NK-92 treated with Interleukin-12 subunit alpha and Interleukin-12 subunit beta, amount 100 ng/mL, for 24 hours (cell line): ENCODE data around the gene MACROD2.

ENCODE experiments used
- DNase-seq: peaks from one replicate; lab custom pipeline; 2025; lab: John Stamatoyannopoulos, UW

The MACROD2 gene

GRCh38 chr20:15918631-15919030 lies 1923.3 kb downstream of the MACROD2 start:
- DNase-seq = no peak

GRCh38 chr20:15919118-15919517 lies 1923.8 kb downstream of the MACROD2 start:
- no peak for DNase-seq

- no peak for DNase-seq
Observed at GRCh38 chr20:15921930-15922329, 1926.6 kb downstream of the MACROD2 start.

- no peak for DNase-seq
Observed at GRCh38 chr20:15922556-15922955, 1927.2 kb downstream of the MACROD2 start.

GRCh38 chr20:15923030-15923776 lies 1927.9 kb downstream of the MACROD2 start:
- no peak for DNase-seq

- no peak for DNase-seq
Observed at GRCh38 chr20:15924556-15924955, 1929.2 kb downstream of the MACROD2 start.

GRCh38 chr20:15925376-15925775 lies 1930.1 kb downstream of the MACROD2 start:
- no peak for DNase-seq

- no peak for DNase-seq
Observed at GRCh38 chr20:15927893-15928650, 1932.8 kb downstream of the MACROD2 start.

GRCh38 chr20:15928946-15929345 lies 1933.6 kb downstream of the MACROD2 start:
- no peak for DNase-seq

GRCh38 chr20:15930311-15931305 lies 1935.3 kb downstream of the MACROD2 start:
- no peak for DNase-seq

- no peak for DNase-seq
Observed at GRCh38 chr20:15931897-15932296, 1936.6 kb downstream of the MACROD2 start.

GRCh38 chr20:15937179-15937578 lies 1941.9 kb downstream of the MACROD2 start:
- DNase-seq = no peak

- DNase-seq = no peak
Observed at GRCh38 chr20:15938847-15939246, 1943.5 kb downstream of the MACROD2 start.

GRCh38 chr20:15940127-15940526 lies 1944.8 kb downstream of the MACROD2 start:
- DNase-seq = no peak

- DNase-seq = no peak
Observed at GRCh38 chr20:15942130-15942529, 1946.8 kb downstream of the MACROD2 start.

GRCh38 chr20:15945289-15945688 lies 1950.0 kb downstream of the MACROD2 start:
- DNase-seq = no peak

- DNase-seq = no peak
Observed at GRCh38 chr20:15949391-15949790, 1954.1 kb downstream of the MACROD2 start.

- DNase-seq = no peak
Observed at GRCh38 chr20:15951658-15952057, 1956.3 kb downstream of the MACROD2 start.

GRCh38 chr20:15958142-15958541 lies 1962.8 kb downstream of the MACROD2 start:
- DNase-seq = no peak

- no peak for DNase-seq
Observed at GRCh38 chr20:15965165-15965564, 1969.8 kb downstream of the MACROD2 start.

GRCh38 chr20:15967334-15967733 lies 1972.0 kb downstream of the MACROD2 start:
- DNase-seq = no peak

- no peak for DNase-seq
Observed at GRCh38 chr20:15976047-15976736, 1980.9 kb downstream of the MACROD2 start.
